ENCODE results near the gene THOC6. TPM values are rescaled to one million over a fixed set of nuclear protein-coding genes. Genes with fewer than 3 reads are reported as not detected.

Gene THOC6
- total and polyA plus RNA-seq, 9 of the 15 experiments (the other 6 are each of a cell fraction or from before 2014, with no cell fraction given), result 2.5 to 65.4 (median 42.3) TPM

DNA sequence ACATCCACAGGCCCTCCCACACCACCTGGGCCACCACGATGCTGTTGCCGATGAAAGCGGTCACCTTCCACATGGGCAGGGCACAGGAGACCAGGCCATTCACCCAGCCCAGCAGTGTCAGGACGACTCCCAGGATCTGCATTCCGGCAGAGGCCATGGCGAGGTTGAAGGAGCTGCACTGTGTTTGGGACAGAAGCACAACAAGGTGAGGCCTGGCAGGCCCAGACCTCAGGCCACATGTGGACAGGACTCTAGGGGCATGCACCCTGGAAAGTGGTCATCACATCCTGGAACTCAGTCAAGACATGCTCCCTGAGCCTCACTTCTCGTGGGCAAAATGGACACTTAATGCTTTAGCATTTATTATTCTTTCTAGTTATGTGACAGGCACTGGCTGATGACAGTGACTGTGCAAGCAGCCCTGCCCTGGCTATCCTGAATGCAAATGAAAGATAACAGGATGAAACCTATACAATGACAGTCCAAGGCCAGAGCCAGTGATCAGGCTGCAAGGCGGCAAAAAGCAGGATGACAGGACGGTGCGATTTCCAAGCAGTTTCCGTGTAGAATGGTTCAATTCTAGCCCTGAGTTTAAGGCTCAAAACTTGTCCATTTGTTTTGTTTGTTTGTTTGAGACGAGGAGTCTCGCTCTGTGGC, 7.8 kb upstream of the THOC6 start (continued):
- TF ChIP-seq, protein P1, sequence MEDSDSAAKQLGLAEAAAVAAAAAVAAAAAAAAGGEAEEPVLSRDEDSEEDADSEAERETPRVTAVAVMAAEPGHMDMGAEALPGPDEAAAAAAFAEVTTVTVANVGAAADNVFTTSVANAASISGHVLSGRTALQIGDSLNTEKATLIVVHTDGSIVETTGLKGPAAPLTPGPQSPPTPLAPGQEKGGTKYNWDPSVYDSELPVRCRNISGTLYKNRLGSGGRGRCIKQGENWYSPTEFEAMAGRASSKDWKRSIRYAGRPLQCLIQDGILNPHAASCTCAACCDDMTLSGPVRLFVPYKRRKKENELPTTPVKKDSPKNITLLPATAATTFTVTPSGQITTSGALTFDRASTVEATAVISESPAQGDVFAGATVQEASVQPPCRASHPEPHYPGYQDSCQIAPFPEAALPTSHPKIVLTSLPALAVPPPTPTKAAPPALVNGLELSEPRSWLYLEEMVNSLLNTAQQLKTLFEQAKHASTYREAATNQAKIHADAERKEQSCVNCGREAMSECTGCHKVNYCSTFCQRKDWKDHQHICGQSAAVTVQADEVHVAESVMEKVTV (CRISPR knock-in tag; IDR thresholded peaks at IDR 0.05), result no peak
- TF ChIP-seq, protein P2, sequence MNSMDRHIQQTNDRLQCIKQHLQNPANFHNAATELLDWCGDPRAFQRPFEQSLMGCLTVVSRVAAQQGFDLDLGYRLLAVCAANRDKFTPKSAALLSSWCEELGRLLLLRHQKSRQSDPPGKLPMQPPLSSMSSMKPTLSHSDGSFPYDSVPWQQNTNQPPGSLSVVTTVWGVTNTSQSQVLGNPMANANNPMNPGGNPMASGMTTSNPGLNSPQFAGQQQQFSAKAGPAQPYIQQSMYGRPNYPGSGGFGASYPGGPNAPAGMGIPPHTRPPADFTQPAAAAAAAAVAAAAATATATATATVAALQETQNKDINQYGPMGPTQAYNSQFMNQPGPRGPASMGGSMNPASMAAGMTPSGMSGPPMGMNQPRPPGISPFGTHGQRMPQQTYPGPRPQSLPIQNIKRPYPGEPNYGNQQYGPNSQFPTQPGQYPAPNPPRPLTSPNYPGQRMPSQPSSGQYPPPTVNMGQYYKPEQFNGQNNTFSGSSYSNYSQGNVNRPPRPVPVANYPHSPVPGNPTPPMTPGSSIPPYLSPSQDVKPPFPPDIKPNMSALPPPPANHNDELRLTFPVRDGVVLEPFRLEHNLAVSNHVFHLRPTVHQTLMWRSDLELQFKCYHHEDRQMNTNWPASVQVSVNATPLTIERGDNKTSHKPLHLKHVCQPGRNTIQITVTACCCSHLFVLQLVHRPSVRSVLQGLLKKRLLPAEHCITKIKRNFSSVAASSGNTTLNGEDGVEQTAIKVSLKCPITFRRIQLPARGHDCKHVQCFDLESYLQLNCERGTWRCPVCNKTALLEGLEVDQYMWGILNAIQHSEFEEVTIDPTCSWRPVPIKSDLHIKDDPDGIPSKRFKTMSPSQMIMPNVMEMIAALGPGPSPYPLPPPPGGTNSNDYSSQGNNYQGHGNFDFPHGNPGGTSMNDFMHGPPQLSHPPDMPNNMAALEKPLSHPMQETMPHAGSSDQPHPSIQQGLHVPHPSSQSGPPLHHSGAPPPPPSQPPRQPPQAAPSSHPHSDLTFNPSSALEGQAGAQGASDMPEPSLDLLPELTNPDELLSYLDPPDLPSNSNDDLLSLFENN (IDR thresholded peaks at IDR 0.05; ENCODE audit: low read depth in 2 of 2, low read length in 2 of 2), result no peak
- peak; percentile 26; the same call in 1 of the 2 replicates for TF ChIP-seq L3MBTL2 (IDR thresholded peaks at IDR 0.05)
- TF ChIP-seq, protein P3, sequence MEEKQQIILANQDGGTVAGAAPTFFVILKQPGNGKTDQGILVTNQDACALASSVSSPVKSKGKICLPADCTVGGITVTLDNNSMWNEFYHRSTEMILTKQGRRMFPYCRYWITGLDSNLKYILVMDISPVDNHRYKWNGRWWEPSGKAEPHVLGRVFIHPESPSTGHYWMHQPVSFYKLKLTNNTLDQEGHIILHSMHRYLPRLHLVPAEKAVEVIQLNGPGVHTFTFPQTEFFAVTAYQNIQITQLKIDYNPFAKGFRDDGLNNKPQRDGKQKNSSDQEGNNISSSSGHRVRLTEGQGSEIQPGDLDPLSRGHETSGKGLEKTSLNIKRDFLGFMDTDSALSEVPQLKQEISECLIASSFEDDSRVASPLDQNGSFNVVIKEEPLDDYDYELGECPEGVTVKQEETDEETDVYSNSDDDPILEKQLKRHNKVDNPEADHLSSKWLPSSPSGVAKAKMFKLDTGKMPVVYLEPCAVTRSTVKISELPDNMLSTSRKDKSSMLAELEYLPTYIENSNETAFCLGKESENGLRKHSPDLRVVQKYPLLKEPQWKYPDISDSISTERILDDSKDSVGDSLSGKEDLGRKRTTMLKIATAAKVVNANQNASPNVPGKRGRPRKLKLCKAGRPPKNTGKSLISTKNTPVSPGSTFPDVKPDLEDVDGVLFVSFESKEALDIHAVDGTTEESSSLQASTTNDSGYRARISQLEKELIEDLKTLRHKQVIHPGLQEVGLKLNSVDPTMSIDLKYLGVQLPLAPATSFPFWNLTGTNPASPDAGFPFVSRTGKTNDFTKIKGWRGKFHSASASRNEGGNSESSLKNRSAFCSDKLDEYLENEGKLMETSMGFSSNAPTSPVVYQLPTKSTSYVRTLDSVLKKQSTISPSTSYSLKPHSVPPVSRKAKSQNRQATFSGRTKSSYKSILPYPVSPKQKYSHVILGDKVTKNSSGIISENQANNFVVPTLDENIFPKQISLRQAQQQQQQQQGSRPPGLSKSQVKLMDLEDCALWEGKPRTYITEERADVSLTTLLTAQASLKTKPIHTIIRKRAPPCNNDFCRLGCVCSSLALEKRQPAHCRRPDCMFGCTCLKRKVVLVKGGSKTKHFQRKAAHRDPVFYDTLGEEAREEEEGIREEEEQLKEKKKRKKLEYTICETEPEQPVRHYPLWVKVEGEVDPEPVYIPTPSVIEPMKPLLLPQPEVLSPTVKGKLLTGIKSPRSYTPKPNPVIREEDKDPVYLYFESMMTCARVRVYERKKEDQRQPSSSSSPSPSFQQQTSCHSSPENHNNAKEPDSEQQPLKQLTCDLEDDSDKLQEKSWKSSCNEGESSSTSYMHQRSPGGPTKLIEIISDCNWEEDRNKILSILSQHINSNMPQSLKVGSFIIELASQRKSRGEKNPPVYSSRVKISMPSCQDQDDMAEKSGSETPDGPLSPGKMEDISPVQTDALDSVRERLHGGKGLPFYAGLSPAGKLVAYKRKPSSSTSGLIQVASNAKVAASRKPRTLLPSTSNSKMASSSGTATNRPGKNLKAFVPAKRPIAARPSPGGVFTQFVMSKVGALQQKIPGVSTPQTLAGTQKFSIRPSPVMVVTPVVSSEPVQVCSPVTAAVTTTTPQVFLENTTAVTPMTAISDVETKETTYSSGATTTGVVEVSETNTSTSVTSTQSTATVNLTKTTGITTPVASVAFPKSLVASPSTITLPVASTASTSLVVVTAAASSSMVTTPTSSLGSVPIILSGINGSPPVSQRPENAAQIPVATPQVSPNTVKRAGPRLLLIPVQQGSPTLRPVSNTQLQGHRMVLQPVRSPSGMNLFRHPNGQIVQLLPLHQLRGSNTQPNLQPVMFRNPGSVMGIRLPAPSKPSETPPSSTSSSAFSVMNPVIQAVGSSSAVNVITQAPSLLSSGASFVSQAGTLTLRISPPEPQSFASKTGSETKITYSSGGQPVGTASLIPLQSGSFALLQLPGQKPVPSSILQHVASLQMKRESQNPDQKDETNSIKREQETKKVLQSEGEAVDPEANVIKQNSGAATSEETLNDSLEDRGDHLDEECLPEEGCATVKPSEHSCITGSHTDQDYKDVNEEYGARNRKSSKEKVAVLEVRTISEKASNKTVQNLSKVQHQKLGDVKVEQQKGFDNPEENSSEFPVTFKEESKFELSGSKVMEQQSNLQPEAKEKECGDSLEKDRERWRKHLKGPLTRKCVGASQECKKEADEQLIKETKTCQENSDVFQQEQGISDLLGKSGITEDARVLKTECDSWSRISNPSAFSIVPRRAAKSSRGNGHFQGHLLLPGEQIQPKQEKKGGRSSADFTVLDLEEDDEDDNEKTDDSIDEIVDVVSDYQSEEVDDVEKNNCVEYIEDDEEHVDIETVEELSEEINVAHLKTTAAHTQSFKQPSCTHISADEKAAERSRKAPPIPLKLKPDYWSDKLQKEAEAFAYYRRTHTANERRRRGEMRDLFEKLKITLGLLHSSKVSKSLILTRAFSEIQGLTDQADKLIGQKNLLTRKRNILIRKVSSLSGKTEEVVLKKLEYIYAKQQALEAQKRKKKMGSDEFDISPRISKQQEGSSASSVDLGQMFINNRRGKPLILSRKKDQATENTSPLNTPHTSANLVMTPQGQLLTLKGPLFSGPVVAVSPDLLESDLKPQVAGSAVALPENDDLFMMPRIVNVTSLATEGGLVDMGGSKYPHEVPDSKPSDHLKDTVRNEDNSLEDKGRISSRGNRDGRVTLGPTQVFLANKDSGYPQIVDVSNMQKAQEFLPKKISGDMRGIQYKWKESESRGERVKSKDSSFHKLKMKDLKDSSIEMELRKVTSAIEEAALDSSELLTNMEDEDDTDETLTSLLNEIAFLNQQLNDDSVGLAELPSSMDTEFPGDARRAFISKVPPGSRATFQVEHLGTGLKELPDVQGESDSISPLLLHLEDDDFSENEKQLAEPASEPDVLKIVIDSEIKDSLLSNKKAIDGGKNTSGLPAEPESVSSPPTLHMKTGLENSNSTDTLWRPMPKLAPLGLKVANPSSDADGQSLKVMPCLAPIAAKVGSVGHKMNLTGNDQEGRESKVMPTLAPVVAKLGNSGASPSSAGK (IDR thresholded peaks at IDR 0.05), result peak; percentile 40; the same call in 1 of the 2 replicates
- TF ChIP-seq ZNF764 (CRISPR knock-in tag; IDR thresholded peaks at IDR 0.05; ENCODE audit: low read depth), result no peak
- TF ChIP-seq MCM2 (IDR thresholded peaks at IDR 0.05; ENCODE audit: low read depth), result no peak

Data from K562 (cell line).